Pulmonary artery endothelial cell (primary cell): ENCODE measurements around the gene FAM83G. TPM values are rescaled to one million over a fixed set of nuclear protein-coding genes. Genes with fewer than 3 reads are reported as not detected.

Experiments
- total RNA-seq: library from RNA; depleted of rRNA; stranded (reverse); fragments of >200 nt; gene quantifications from 2 replicates; pipeline ENCODE4 v1.2.3, GENCODE V29; 2014

FAM83G gene
- total RNA-seq, 1 donor from 2014 or later, result 13.3 TPM

Other genes starting within 250 kb of the FAM83G start
- 46.3 and 62.8 TPM in 2 replicates for gene TVP23B, start 223.6 kb downstream of the FAM83G start, total RNA-seq
- 37.5 and 47.0 TPM in 2 replicates for gene PRPSAP2, start 146.6 kb downstream of the FAM83G start, total RNA-seq
- not detected in 2 replicates for gene SLC5A10, start 52.6 kb downstream of the FAM83G start, total RNA-seq
- gene GRAP, start 42.2 kb upstream of the FAM83G start, total RNA-seq, result 16.5 and 20.5 TPM in 2 replicates
- 7.3 and 11.9 TPM in 2 replicates for gene GRAPL, start 122.8 kb upstream of the FAM83G start, total RNA-seq
- 30.8 and 44.7 TPM in 2 replicates for gene EPN2, start 232.6 kb upstream of the FAM83G start, total RNA-seq